ENCODE results near the gene KCNJ16. TPM values are rescaled to one million over a fixed set of nuclear protein-coding genes. Genes with fewer than 3 reads are reported as not detected.

Gene KCNJ16
- total and polyA plus RNA-seq, 4 donors: 0.35 to 4.0 (median 1.3) TPM

DNA sequence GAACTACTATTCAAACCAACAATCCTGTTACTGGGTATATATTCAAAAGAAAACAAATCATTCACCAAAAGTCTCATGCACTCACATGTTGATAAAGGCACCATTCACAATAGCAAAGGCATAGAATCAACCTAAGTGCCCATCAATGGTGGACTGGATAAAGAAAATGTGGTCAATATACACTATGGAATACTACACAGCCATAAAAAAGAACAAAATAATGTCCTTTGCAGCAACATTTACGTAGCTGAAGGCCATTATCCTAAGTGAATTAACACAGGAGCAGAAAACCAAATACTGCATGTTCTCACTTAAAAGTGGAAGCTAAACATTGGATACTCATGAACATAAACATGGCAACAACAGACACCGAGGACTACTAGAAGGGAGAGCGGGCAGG is 41.9 kb downstream of the KCNJ16 start:
- Histone ChIP-seq H3K36me3 (ENCODE audit: control insufficient read depth in 4 of 4, insufficient read depth in 4 of 4, low read length in 4 of 4) (no peaks in the 10 kb centered on the region), H3K4me3 (no peak overlapping the region), H3K27ac (ENCODE audit: low read depth in 1 of 2, low read length in 1 of 2) (no peak overlapping the region), H3K9me3 (ENCODE audit: control insufficient read depth in 4 of 4, insufficient read depth in 3 of 4, low read length in 3 of 4) (peaks cover 0 to 4% (median 0%) of the 10 kb centered on the region in 4 donors), H3K27me3 (ENCODE audit: control insufficient read depth in 3 of 3, insufficient read depth in 3 of 3, low read length in 2 of 3) (no peaks in the 10 kb centered on the region), H3K4me1 (ENCODE audit: control insufficient read depth in 5 of 5, insufficient read depth in 5 of 5, low read length in 5 of 5) (peaks cover 0 to 4% (median 0%) of the 10 kb centered on the region in 5 donors), H3K9ac (ENCODE audit: insufficient read depth in 1 of 2, low read length in 2 of 2) (no peak overlapping the region)
- ATAC-seq (ENCODE audit: insufficient read depth, low FRiP score) (no peak), DNase-seq (no peak)
- WGBS, 2 donors: 89 to 97% methylated on average over 3 of the region's 3 CpGs
- TF ChIP-seq, protein P1, sequence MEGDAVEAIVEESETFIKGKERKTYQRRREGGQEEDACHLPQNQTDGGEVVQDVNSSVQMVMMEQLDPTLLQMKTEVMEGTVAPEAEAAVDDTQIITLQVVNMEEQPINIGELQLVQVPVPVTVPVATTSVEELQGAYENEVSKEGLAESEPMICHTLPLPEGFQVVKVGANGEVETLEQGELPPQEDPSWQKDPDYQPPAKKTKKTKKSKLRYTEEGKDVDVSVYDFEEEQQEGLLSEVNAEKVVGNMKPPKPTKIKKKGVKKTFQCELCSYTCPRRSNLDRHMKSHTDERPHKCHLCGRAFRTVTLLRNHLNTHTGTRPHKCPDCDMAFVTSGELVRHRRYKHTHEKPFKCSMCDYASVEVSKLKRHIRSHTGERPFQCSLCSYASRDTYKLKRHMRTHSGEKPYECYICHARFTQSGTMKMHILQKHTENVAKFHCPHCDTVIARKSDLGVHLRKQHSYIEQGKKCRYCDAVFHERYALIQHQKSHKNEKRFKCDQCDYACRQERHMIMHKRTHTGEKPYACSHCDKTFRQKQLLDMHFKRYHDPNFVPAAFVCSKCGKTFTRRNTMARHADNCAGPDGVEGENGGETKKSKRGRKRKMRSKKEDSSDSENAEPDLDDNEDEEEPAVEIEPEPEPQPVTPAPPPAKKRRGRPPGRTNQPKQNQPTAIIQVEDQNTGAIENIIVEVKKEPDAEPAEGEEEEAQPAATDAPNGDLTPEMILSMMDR (IDR thresholded peaks at IDR 0.05; ENCODE audit: control extremely low read depth, extremely low read depth): no peak

DNA sequence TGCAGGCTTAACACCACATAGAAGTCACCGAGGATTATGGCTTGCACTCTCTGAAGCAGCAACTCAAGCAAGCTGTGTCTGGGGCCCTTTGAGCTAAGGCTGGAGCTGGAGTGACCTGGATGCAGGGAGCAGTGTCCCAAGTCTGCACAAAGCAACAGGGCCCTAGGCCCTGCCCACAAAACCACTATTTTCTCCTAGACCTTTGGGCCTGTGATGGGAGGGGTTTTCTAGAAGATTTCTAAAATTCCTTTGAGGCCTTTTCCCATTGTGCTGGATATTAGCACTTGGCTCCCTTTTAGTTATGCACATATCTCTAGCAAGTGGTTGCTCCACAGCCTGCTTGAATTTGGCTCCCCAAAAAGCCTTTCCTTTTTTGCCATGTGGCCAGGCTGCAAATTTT is 44.5 kb downstream of the KCNJ16 start:
- Histone ChIP-seq H3K27me3 (ENCODE audit: control insufficient read depth in 3 of 3, insufficient read depth in 3 of 3, low read length in 2 of 3) (no peaks in the 10 kb centered on the region), H3K27ac (ENCODE audit: low read depth in 1 of 2, low read length in 1 of 2) (no peak overlapping the region), H3K36me3 (ENCODE audit: control insufficient read depth in 4 of 4, insufficient read depth in 4 of 4, low read length in 4 of 4) (no peaks in the 10 kb centered on the region), H3K9ac (ENCODE audit: insufficient read depth in 1 of 2, low read length in 2 of 2) (no peak overlapping the region), H3K4me3 (no peak overlapping the region), H3K4me1 (ENCODE audit: control insufficient read depth in 5 of 5, insufficient read depth in 5 of 5, low read length in 5 of 5) (peaks cover 0 to 4% (median 0%) of the 10 kb centered on the region in 5 donors), H3K9me3 (ENCODE audit: control insufficient read depth in 4 of 4, insufficient read depth in 3 of 4, low read length in 3 of 4) (peaks cover 0 to 4% (median 0%) of the 10 kb centered on the region in 4 donors)
- TF ChIP-seq, protein P1 (IDR thresholded peaks at IDR 0.05; ENCODE audit: control extremely low read depth, extremely low read depth): no peak
- DNase-seq: no peak
- 91 to 97% methylated on average over 1 of the region's 1 CpG for WGBS, 2 donors
- no peak for ATAC-seq (ENCODE audit: insufficient read depth, low FRiP score)

DNA sequence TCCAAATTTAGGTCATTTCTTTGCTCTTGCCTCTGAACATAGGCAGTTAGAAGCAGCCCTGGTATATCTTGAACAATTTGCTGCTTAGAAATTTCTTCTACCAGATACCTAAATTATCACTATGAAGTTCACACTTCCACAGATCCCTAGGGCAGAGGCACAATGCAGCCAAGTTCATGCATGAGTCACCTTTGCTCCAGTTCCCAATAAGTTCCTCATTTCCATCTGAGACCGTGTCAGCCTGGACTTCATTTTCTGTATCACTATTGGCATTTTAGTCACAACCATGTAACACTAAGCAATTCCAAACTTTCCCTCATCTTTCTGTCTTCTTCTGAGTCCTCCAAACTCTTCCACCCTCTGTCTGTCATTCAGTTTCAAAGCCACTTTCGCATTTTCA is 45.0 kb downstream of the KCNJ16 start:
- no peak for DNase-seq
- peaks cover 0 to 4% (median 0%) of the 10 kb centered on the region in 4 donors for H3K9me3 ChIP-seq (ENCODE audit: control insufficient read depth in 4 of 4, insufficient read depth in 3 of 4, low read length in 3 of 4)
- TF ChIP-seq, protein P1 (IDR thresholded peaks at IDR 0.05; ENCODE audit: control extremely low read depth, extremely low read depth): no peak
- ATAC-seq (ENCODE audit: insufficient read depth, low FRiP score): no peak
- H3K36me3 ChIP-seq (ENCODE audit: control insufficient read depth in 4 of 4, insufficient read depth in 4 of 4, low read length in 4 of 4): no peaks in the 10 kb centered on the region
- H3K27me3 ChIP-seq (ENCODE audit: control insufficient read depth in 3 of 3, insufficient read depth in 3 of 3, low read length in 2 of 3): no peaks in the 10 kb centered on the region
- WGBS, 2 donors: 65 to 74% methylated on average over 2 of the region's 2 CpGs
- peaks cover 0 to 4% (median 0%) of the 10 kb centered on the region in 5 donors for H3K4me1 ChIP-seq (ENCODE audit: control insufficient read depth in 5 of 5, insufficient read depth in 5 of 5, low read length in 5 of 5)
- no peak overlapping the region for H3K9ac ChIP-seq (ENCODE audit: insufficient read depth in 1 of 2, low read length in 2 of 2)
- no peak overlapping the region for H3K4me3 ChIP-seq
- H3K27ac ChIP-seq (ENCODE audit: low read depth in 1 of 2, low read length in 1 of 2): no peak overlapping the region

DNA sequence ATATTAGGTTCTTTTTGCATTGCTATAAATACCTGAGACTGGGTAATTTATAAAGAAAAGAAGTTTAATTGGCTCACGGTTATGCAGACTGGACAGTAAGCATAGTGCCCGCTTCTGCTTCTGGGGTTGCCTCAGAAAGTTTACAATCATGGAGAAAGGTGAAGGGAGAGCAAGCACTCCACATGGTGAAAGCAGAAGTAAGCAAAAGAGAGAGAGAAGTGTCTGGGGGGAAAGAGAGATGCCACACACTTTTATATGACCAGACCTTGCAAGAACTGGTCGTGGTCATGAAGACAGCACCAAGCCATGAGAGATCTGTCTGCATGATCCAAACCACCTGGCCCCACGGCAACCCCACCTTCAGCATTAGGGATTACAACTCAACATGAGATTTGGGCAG is 45.4 kb downstream of the KCNJ16 start:
- no peaks in the 10 kb centered on the region for H3K36me3 ChIP-seq (ENCODE audit: control insufficient read depth in 4 of 4, insufficient read depth in 4 of 4, low read length in 4 of 4)
- H3K27ac ChIP-seq (ENCODE audit: low read depth in 1 of 2, low read length in 1 of 2): no peak overlapping the region
- WGBS, 2 donors: 45 to 74% methylated on average over 4 of the region's 4 CpGs
- H3K4me1 ChIP-seq (ENCODE audit: control insufficient read depth in 5 of 5, insufficient read depth in 5 of 5, low read length in 5 of 5): peaks cover 0 to 4% (median 0%) of the 10 kb centered on the region in 5 donors
- no peak overlapping the region for H3K9ac ChIP-seq (ENCODE audit: insufficient read depth in 1 of 2, low read length in 2 of 2)
- no peaks in the 10 kb centered on the region for H3K27me3 ChIP-seq (ENCODE audit: control insufficient read depth in 3 of 3, insufficient read depth in 3 of 3, low read length in 2 of 3)
- DNase-seq (no peak), ATAC-seq (ENCODE audit: insufficient read depth, low FRiP score) (no peak)
- no peak overlapping the region for H3K4me3 ChIP-seq
- peaks cover 0 to 4% (median 0%) of the 10 kb centered on the region in 4 donors for H3K9me3 ChIP-seq (ENCODE audit: control insufficient read depth in 4 of 4, insufficient read depth in 3 of 4, low read length in 3 of 4)
- TF ChIP-seq, protein P1 (IDR thresholded peaks at IDR 0.05; ENCODE audit: control extremely low read depth, extremely low read depth): no peak

Measured in lung (tissue), 12 donors.